ENCODE data around the gene CYTH4.
A peak's percentile ranks its signal among the peaks of the same experiment; 100 is the strongest.

CYTH4 gene

GRCh38 chr22:37239336-37240239 is 42.7 kb upstream of the CYTH4 start:
- no peak for TF ChIP-seq CTCF (IDR thresholded peaks at IDR 0.05; ENCODE audit: extremely low read depth, missing control alignments)
- DNase-seq (ENCODE audit: low spot score) = no peak

GRCh38 chr22:37240240-37240940 is 41.9 kb upstream of the CYTH4 start:
- TF ChIP-seq CTCF (IDR thresholded peaks at IDR 0.05; ENCODE audit: extremely low read depth, missing control alignments) = no peak

GRCh38 chr22:37240941-37241320 is 41.4 kb upstream of the CYTH4 start:
- DNase-seq (ENCODE audit: low spot score) = no peak
- no peak for TF ChIP-seq CTCF (IDR thresholded peaks at IDR 0.05; ENCODE audit: extremely low read depth, missing control alignments)

More at GRCh38 chr22:37240240-37240940, 41.9 kb upstream of the CYTH4 start:
- no peak for DNase-seq (ENCODE audit: low spot score)

GRCh38 chr22:37241351-37242142 is 40.8 kb upstream of the CYTH4 start:
- TF ChIP-seq CTCF (IDR thresholded peaks at IDR 0.05; ENCODE audit: extremely low read depth, missing control alignments) = no peak
- no peak for DNase-seq (ENCODE audit: low spot score)

GRCh38 chr22:37242395-37242918 is 39.9 kb upstream of the CYTH4 start:
- no peak for TF ChIP-seq CTCF (IDR thresholded peaks at IDR 0.05; ENCODE audit: extremely low read depth, missing control alignments)
- peak; percentile 86 for DNase-seq (ENCODE audit: low spot score)

- no peak for DNase-seq (ENCODE audit: low spot score)
Measured at GRCh38 chr22:37243402-37244113, 38.8 kb upstream of the CYTH4 start.

More at GRCh38 chr22:37243402-37244113, 38.8 kb upstream of the CYTH4 start:
- TF ChIP-seq CTCF (IDR thresholded peaks at IDR 0.05; ENCODE audit: extremely low read depth, missing control alignments) = no peak
